NCI-H526 (cell line): ENCODE data around the gene DDX10.
"Not testable (repeated sequence)": the region's sequence is repeated elsewhere in the genome, so short reads cannot be mapped to it uniquely, and the experiment has no call there.

Experiments
- DNase-seq, 2 experiments: peaks; one replicate each; lab custom pipeline; 2025; lab: John Stamatoyannopoulos, UW

The DDX10 gene

DNA sequence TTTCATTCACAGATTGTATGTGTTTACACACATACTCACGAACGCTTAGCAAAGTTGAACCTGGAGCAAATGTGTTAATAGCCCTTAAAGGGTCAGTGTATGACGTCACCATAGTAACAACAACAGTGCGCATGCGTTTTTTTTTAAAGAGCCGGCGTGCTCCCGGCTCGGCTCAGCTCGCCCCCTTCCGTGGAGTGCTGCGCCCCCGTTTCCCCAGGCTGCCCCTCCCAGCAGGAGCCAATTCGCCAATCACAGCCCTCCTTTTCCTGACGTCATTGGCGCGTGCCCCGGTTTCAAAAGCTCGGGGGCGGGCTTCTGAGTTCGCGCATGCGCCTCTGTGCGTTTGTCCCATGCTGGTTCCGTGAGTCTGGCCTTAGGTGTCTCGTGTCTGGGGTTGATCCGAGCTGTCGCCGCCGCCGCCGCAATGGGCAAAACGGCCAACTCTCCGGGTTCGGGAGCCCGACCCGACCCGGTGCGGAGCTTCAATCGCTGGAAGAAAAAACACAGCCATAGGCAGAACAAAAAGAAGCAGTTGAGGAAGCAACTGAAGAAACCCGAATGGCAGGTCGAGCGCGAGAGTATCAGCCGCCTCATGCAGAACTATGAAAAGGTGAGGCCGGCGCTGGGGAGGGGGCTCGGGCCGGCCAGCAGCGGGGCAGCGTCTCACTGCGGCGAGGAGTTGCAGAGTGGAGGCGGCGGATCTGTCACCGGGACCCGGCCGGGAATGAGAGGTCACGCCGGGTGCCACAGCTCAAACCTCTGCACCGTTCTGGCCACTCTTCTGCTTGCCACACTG, at the start of gene DDX10:
Gene DDX10, plus strand, starts transcription at position 340 of the 796 bp plus-strand sequence. Its CDS starts 85 bp downstream, at position 425.
- peak; percentile 99 to 100 for DNase-seq

- DNase-seq: no peak
Observed at GRCh38 chr11:108616549-108616948, 48.3 kb upstream of the DDX10 start.

GRCh38 chr11:108617055-108617454, 47.8 kb upstream of the DDX10 start:
- no peak for DNase-seq

DNA sequence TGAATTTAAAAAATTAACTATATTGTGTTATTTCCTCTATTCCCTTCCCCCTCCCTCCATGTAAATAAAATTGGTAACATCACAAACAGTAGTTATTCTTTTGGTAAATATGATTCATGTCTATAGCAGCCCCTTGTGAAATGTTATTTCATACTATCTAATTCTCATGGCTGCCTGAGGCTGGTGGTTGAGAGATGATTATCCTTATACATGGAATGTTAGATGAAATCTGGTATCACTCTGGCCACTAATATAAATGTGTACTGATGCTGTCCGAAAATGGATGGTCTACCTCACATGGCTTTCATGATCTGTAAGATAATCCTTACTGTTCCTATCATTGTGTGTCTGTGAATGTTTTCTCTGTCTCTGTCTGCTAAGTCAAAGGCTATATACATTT, 46.3 kb upstream of the DDX10 start:
- DNase-seq: no peak

DNA sequence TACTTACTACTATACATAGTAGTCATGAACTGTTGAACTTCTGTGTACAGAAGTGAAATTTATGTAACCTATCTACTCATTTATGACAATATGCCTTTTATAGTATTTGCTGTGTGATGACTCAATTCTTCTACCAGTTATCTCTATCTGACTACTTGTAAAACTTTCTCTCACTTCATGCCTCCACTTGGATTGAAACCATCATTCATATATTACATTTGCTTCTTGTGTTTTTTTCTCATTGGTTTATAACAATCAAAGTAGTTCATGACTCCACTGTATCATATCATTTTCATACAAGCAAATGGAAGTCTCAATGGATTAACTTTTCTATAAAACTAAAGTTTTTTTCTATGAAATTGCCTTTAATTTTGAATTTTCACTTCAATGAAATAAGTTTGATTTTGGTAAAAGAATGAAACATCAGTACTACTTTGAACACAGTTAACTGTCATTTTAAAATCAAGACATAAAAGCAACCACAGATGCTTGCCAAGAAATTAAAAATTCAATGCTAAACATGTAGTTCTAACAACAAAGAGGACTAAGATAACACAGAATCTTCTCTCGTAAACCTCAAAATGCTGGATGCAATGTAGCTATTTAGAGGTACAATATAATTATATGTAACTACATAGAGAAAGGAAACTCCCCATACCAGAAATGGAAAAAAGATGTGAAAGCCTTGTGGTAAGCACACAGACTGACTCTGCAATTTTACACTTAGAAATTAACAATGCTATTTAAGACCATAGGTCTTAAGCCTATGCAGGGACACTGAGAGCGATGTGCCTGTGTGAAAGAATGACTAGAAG, 43.7 kb upstream of the DDX10 start:
- DNase-seq: no peak

- DNase-seq: no peak
Observed at GRCh38 chr11:108622341-108622740, 42.5 kb upstream of the DDX10 start.

GRCh38 chr11:108624196-108624925, 40.5 kb upstream of the DDX10 start:
- no peak for DNase-seq

- DNase-seq: no peak
Observed at GRCh38 chr11:108628326-108628725, 36.5 kb upstream of the DDX10 start.

DNA sequence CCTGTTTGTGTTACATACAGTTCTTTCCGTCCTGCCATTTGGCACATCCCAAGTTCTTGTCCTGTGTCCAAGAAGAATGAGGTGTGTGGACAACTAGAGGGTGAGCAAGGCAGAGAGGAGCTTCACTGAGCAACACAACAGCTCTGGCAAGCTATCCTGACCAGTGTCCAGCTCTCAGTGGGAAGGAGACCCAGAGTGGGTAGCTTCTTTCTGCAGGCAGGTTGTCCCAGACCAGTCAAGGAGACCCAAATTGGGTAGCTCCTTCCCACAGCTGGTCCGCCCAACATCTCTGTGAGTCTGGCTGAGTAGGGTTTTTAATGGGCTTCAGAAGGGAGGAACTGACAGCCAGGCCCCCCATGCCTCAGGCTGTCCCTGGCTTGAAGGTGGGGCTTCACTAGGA, 36.1 kb upstream of the DDX10 start:
- DNase-seq: no peak

GRCh38 chr11:108629274-108629673, 35.6 kb upstream of the DDX10 start:
- DNase-seq: no peak

- no peak for DNase-seq
Observed at GRCh38 chr11:108632041-108632704, 32.7 kb upstream of the DDX10 start.

DNA sequence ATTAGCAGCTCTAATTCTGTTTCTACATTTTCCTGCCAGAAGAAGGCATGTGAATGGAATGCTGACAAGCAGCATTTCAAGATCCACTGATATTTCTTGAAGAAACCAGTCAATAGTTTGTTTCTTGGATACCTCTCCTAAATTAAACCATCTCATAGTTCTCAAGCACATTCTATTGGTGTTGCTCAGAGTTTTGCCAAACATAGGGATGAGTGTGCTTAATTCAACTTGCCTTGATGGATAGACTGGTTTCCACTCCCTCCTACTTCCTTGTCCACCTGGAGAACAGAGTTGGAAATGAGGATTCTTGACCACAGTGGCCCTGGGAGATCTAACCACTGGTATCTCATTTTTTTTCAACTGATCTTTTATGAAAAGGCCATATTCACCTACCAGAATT, 29.8 kb upstream of the DDX10 start:
- no peak for DNase-seq

DNA sequence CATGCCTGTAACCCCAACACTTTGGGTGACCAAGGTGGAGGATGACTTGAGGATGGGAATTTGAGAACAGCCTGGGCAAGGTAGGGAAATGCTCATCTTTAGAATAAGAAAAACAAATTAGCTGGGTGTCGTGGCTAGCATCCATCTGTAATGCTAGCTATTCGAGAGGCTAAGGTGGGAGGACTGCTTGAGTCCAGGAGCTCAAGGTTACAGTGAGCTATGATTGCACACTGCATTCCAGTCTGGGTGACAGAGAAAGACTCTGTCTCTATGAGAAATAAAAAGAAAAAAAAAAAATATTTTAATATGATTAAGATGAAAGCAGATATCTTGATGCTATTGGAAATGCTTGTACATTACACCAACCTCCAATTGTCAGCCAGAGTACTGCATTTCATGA, 28.6 kb upstream of the DDX10 start:
- DNase-seq: no peak

GRCh38 chr11:108639146-108639545, 25.7 kb upstream of the DDX10 start:
- DNase-seq: no peak

- DNase-seq: not testable (repeated sequence)
Observed at GRCh38 chr11:108641752-108642151, 23.1 kb upstream of the DDX10 start.

DNA sequence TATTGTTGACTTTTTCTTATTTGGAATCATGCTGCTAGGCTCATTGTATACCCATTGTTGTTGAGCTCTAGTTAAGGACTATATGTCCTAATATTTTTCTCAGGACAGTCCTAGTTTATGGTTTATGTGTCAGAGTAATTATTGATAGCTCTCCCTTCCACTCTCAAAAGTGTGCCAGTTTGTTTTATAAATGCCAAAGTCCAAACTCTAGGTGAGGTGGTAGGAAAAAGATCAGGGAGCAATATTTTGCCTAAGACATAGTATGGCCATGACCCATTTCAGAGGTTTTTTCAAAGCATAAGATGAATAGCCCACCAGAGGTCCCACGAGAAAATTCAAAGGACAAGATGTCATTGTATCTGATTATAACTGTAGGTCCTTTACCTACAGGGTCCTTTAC, 20.9 kb upstream of the DDX10 start:
- DNase-seq: no peak

GRCh38 chr11:108645970-108646369, 18.9 kb upstream of the DDX10 start:
- no peak for DNase-seq

DNA sequence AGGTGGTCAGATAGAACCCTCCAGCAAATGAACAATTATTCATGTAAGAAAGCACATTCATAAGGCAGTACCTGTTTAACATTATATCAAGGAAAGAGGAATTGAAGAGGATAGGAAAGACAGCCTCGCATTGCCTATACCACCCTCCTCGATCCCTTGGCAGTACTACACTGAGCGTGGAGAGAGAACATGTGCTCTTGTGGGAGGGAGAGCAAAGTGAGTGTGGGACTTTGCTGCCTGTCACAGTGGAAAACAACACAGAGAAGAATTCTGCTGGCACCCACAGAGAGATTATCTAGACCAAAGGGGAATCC, 17.5 kb upstream of the DDX10 start:
- no peak for DNase-seq

DNA sequence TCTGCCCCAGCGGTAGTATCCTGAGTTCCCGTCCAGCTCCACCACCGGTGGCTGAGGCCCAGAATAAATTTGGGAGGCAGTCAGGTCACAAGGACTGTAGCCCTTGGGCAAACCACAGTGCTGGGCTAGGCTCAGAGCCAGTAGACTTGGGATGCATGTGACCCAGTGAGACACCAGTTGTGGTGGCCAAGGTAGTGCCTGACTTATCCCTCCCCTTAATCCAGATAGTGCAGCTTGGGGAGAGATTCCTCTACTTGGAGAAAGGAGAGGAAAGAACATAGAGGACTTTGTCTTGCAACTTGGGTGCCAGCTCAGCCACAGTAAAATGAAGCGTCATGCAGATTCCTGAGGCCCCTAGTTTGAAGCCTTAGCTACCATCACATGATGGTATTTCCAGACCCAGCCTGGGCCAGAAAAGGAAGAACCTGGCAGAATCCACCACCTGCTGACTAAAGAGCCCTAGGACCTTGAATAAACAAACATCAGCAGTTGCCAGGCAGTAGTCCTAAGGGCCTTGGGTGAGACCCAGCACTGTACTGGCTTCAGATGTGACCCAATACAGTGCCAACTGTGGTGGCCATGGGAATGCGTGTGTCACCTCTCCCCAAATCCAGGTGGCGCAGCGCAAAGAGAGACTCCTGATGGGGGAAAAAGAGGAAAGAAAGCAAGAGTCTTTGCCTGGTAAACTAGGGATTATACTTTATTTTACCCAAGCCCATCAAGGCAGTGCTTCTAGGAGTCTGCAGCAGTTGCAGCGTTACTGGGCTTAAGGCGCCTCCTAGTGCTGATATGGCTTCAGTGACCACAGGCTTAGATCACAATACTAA, 17.0 kb upstream of the DDX10 start:
- peak; percentile 76 to 95 for DNase-seq

GRCh38 chr11:108648528-108648885, 16.4 kb upstream of the DDX10 start:
- DNase-seq: no peak

DNA sequence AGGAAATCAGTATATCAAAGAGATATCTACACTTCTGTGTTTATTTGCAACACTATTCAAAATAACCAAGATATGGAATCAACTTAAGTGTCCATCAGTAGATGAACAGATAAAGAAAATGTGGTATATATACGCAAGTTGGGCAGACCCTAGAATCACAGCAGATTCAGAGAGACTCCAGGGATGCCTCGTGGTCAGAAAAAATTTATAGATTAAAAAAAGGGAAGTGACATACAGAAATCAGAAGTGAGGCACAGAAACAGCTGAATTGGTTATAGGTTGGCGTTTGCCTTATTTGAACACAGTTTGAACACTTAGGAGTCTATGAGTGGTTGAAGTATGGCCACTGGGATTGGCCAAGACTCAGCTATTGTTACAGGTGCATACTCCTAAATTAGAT, 10.8 kb upstream of the DDX10 start:
- not testable (repeated sequence) for DNase-seq
